CD4-positive, alpha-beta T cell treated with Interleukin-2 at 100 ng/mL for 4 hours (primary cell): Measurements from ENCODE around the gene NUBP1.
"Not testable (repeated sequence)": the region's sequence is repeated elsewhere in the genome, so short reads cannot be mapped to it uniquely, and the experiment has no call there.

Experiments used
- DNase-seq: peaks from one replicate; pipeline ENCODE4 v3.0.0-alpha.2; 2020; ENCODE audit warnings: low spot score

NUBP1 gene

DNA sequence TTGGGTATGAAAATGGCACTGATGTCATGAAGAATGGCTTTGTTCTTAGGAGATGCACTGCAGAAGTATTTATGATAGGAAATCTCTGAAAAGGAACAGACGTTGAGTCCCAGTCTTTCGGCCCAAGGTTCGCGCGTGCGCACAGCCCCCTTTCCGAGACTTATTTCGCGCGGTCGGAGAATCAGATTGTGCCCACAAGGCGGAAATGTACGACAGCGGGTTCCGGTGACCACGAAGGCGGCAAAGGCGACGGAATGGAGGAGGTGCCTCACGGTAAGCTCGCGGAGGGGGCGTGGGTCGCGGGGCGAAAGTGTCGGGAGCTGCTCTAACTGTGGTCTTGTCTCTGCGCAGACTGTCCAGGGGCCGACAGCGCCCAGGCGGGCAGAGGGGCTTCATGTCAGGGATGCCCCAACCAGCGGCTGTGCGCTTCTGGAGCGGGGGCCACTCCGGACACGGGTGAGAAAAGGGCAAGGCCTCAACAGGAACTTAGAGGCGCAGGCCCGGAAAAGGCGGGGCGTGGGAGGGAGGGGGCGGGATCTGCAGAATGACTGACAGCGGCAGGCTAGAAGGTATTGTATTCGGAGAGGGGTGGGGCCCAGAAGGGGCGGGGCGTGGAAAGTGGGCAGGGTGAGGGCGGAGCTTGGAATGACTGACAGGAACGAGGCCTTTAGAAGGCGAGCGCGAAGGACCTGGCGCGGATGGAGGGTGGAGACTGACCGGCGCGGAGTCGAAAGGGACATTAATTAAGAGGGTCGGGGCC is at the start of gene NUBP1:
Gene NUBP1, plus strand, starts transcription at position 233 of the 760 bp plus-strand sequence. Its CDS starts 22 bp downstream, at position 255.
- peak; percentile 99 for DNase-seq

DNA sequence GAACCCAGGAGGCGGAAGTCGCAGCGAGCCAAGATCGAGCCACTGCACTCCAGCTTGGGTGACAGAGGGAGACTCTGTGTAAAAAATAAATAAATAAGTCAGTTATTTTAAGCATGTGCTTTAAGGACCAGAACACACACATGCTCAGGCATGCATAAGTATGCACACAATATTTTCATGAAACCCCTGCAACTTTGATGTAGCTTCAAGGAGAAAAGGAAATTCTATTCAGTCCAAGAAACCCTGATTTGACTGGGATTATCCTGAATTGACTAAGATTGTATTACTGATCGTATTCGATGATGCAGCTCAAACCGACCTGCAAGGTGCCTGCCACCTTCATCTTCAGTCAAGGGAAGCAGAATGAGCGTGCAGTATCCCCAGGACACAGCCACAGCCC is 49.8 kb upstream of the NUBP1 start:
- no peak for DNase-seq

DNA sequence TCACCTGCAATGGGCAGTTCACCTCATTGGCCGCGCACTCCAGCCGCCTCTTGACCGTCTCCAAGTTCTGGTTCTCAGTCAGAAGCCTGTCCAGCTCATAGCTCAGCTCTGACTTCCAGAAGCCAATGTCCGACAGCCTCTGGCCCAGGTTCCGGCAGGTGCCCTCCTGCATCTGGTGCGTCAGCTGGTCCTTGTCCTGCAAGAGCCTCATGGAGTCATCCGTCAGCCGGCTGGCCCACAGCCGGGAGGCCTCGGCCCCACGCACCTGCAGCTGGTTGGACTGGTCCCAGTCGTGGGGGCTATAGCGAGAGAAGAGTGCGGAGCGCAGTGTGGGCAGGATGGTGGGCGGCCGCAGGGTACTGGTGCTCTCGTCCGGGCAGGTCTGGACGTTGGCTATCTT is 49.3 kb upstream of the NUBP1 start:
- no peak for DNase-seq

DNA sequence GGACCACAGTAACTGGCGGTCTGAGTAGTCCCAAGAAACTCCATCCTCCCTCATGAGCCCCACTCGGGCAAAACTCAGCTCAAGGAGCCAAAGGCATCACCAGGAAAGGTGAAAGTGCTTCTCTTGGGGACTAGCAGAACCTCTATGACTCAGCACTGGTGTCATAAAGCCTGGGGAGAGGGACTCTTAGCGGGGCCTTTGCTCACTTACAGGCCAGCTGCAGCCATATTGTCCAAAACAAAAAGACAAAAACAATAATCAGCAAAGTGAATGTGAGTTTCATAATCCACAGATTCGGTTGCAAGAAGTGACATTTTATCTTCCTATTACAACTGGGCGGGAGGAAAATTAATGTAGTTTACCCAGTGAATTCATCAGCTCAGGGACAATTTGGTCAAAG is 48.8 kb upstream of the NUBP1 start, which contains the start of gene TEKT5:
Gene TEKT5, minus strand, starts transcription at position 101 of the 400 bp plus-strand sequence. Its CDS starts 57 bp downstream, at position 44.
- DNase-seq = no peak

DNA sequence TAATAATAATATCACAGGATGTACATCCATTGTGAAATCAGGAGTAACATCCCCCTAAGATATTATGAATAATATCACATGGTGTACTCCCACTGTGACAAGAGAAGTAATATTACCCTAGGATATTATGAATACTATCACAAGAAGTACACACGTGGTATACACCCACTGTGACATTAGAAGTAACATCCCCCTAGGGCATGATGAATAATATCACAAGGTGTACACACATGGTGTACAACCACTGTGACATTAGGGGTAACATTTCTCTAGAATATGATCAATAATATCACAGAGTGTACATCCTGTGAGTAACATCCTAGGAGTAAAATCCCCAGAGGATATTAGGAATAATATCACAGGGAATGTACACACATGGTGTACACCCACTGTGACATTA is 43.9 kb upstream of the NUBP1 start:
- no peak for DNase-seq

DNA sequence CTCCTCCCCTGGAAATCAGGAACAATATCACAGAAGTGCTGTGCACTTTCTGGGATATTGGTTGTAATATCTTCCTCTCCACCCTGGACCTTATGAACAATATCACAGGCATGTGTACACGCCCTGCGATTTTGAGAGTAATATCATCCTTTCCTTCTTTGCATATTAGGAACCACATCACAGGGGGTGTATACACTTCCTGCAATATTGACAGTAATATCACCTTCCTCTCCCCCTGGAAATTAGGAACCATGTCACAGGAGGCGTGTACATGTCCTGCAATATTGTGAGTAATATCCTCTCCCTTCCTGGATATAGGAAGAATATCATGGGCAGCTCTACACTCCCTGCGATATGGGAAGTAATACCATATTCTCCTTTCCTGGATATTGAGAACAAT is 34.7 kb upstream of the NUBP1 start:
- no peak for DNase-seq

DNA sequence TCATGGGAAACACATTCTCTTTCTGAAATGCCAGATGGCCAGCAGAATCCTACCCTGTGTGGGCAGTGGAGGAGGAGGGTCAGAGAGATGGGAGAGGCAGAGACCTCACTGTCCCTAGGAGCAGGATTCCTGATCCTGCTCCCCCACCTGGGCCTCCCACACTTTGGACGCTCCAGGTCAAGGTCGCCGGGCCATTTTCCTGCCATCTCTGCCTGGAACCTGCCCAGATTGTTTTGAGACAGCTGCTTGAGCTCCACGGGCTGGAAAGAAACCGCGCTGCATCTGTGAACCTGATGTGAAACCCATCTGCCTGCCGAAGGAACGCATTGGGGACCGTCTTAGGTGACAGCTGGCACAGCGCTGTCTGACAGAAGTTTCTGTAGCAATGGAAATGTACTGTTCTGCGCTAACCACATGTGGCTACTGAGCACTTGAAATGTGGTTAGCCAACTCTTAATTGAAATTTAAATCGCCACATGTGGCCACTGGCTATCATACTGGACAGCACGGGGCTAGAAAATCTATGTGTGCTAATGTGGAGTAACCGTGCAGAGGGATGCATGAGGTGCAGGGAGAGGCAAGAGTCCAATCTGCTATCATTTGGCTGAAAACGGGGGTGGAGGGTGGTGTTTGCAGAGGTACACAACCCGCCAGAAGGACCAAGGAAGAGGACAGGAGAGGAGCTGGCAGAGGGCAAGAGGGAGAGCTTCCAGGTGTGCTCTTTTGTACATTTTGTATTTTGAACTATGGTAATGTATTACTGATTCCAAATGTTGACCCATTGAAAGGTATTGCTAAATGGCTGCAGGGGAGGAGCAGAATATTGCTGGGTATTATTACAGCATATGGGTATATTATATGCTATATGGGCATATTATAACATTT is 15.4 kb upstream of the NUBP1 start:
- DNase-seq = no peak

DNA sequence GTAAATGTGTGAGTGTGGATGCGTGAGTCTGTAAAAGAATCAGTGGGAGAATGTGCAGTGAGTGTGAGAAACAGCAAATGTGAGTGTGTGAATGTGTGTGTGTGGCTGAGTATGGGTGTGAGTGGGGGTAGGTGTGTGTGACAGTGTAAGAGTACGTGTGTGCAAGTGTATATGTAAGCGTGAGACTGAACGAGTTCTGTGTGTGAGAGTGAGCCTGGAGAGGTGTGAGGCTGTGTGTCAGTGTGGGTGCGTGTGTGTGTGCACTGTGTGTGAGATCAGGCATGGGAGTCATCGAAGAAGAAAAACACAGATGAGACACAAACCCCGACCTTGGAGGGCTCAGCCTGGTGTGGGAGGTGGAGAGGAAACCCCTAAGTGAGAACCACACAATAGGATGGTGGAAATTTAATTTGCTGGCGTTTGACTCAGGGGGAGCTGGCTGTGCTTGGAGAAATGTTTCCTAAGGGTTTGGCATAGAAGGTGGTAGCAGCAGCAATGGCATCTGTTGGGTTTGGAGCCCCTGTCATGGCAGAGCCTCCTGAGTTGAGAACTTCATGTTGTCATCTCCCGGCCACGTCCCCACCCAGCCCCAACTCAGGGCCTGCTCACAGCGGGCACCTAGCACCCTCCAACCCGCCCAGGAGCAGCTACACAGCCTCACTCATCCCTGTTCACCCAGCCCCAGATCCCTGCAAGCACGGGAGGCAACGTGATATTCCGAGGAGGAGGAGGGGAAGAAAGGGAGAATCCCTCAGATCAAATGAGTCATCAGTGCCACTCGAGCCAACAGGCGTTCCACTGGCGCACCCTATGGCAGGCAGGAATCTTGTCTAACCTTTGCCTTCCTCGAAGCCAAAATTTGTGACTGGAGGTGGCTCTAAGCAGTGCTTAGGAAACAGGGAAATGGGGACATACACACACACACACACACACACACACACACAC is 14.3 kb upstream of the NUBP1 start:
- no peak for DNase-seq

DNA sequence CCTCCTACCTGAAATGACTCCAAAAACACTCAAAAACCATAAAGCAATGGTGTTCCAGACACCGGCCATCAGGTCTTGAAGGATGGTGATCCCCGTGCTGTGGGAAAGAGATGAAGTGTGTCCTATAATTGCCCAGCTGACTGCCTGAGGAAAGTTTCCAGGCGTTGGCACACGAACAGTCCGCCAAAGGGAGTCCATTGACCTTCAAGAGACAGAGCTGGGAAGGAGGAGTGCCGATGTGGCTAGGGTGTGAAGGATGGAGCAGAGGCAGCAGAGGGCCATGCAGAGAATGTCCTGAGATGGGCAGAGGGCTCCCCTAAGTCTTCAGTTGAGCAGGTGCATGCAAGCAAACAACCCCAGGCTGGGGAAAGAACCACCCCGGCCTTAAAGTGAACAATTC is 11.9 kb upstream of the NUBP1 start:
- DNase-seq = no peak

DNA sequence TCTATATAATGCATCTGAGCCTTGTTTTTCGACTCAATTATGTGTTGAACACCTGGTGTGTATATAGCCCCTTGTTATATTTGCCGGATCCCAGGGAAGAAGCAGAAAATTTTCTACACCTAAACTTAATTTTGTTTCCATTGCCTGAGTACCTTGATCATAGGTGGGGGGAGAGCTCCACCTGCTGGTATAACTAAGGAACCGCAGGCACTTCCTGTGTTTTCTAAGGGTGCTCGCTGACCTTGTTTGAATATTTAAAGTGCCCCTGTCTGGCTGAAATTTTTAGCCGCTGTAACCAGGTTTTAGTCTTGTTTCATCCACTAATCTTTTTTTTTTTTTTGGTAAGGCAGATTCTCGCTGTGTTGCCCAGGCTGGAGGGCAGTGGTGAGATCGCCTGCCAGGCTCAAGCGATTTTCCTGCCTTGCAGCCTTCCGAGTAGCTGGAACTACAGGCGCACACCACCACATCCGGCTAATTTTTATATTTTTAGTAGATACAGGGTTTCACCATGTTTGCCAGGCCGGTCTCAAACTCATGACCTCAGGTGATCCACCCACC is 6.5 kb upstream of the NUBP1 start:
- peak; percentile 85 for DNase-seq

DNA sequence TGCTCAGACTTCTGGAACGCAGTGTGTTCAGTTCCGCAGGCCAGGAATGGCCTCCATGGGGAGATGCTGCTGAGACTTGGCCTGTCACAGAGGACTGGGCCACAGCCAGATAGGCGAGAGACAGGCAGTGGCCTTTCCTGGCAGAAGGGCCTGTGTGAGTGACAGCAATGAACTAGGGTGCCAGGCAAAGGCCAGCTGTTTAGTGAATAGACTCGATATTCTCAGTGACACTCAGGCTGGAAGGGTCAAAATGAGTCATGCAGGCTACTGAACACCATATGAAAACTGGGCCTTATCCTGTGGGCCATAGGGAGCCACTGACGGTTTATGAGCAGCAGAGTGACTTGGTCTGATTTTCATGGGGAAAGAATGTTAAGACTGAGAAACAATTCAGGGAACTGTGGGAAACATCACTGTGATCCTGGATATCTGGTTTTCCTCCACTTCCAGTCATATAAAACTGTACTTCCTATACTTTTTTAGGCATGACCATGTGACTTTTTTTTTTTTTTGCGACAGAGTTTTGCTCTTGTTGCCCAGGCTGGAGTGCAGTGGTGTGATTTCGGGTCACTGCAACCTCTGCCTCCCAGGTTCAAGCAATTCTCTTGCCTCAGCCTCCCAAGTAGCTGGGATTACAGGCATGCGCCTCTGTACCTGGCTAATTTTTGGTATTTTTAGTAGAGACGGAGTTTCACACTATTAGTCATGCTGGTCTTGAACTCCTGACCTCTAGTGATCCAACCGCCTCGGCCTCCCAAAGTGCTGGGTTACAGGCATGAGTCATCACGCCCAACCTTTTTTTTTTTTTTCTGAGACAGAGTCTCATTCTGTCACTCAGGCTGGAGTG is 5.2 kb upstream of the NUBP1 start:
- peak; percentile 62 for DNase-seq

DNA sequence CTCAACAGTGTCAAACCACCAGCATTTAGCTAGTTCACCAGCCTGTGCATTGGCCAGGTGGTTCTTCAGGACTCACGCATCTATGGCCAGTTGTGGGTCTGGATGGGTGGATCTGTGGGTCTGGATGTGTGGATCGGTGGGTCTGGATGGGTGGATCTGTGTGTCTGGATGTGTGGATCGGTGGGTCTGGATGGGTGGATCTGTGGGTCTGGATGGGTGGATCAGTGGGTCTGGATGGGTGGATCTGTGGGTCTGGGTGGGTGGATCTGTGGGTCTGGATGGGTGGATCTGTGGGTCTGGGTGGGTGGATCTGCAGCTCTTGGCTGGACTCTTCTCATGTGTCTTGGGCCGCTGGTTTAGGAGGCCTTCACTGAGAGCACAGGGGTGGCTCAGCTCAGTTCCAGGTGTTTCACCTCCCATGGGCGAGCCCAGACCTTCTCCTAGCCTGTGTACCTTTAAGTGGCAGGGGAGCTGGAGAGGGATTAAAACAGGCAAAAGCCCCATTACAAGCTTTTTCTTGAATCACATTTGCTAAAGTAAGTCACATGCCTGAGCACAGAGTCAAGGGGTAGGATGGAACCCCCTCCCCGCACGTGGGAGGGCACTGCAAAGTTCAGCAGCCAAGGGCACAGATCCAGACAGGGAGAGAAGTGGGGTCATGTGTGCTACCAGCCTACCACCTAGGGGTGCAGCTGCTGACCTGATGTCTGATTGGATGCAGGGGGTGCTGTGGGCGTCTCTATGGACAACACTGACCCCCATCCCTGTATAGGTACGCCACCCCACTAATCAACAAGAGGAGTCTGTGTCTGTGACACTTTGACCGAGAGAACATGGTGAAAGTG is 3.4 kb upstream of the NUBP1 start:
- DNase-seq = no peak

DNA sequence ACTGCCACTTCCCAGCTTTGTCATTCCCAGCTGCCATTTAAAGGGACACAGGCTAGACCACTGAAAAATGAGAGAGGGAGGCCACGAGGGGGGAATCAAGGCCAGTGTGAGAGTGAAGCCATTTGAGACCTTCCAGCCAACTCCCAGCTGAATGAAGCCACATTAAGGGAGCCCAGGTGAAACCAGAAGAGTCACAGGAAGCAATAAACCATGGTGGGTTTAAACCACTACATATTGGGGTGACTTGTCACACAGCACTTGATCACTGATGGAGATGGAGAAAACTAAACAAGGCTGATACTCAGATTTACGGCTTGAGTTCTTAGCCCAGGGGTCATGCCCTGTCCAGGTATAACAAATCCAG is 2.8 kb upstream of the NUBP1 start:
- no peak for DNase-seq

DNA sequence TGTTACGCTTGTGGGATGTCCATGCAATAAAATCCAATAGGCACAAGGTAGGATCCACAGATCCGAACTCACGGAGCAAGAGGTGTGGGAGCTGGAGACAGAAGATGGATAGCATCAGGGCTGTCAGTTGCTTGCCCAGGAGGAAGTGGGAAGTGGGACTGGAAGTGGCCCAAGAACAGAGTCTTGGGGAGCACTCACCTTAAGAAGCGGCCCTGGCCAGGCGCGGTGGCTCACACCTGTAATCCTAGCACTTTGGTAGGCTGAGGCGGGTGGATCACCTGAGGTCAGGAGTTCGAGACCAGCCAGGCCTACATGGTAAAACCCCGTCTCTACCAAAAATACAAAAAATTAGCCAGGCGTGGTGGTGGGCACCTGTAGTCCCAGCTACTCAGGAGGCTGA is 2.4 kb upstream of the NUBP1 start:
- DNase-seq = not testable (repeated sequence)

DNA sequence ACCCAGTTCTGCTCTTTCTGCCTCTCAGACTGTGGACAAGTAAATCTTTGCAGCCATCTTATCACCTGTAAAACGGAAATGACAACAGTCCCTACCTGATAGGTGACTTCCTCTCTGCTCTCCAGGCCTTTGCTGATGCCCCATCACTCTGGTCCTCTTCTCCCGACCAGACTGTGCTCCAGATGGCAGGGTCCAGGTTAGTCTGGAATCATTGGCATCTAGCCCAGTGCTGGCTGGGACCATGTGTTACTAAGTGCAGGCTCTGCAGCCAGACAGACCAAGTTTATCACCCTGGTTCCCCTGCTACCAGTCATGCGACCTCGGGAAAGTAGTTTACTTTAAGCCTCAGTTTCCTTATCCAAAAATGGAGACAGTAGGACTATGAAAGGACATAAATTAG is 1.8 kb upstream of the NUBP1 start:
- no peak for DNase-seq

DNA sequence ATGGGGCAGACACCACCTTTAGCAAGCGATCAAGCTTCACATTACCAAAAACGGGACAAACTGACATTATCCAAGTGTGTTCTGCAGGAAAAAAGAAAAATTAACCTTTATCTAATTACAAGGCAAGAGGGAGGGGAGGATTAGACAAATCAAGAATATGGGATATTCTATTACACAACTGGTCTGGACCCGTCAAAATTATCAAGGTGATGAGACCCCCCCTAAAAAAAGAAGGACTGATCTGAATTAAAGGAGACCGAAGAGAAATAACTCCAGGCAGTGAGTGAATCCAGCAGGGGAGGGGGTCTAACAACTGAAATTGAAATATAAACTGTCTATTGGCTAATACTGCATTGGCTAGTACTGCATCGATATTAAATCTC is 424 bp upstream of the NUBP1 start:
- DNase-seq = no peak

DNA sequence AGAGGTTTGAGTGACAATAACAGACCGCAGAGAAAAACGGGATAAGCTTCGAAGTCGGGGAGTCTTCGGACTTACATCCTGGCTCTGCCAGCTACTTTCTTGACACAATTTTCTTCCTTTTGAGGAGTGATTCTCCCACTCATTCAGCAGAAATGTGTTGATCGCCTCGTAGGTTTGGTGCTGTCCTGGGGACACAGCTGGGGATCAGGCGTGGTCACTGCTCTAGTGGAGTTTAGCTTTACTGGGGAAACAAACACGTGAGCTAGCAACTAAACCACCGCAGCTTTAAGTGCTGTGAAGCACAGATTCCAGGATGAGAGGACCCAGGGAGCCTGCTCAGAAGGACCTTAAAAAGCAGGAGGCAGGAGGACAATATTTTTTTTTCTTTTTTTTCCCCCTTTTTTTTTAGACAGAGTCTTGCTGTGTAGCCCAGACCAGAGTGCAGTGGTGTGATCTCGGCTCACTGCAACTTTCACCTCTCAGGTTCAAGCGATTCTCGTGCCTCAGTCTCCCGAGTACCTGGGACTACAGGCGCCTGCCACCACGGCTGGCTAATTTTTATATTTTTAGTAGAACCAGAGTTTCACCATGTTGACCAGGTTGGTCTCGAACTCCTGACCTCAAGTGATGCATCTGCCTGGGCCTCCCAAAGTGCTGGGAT is 858 bp downstream of the NUBP1 start:
- DNase-seq = no peak

DNA sequence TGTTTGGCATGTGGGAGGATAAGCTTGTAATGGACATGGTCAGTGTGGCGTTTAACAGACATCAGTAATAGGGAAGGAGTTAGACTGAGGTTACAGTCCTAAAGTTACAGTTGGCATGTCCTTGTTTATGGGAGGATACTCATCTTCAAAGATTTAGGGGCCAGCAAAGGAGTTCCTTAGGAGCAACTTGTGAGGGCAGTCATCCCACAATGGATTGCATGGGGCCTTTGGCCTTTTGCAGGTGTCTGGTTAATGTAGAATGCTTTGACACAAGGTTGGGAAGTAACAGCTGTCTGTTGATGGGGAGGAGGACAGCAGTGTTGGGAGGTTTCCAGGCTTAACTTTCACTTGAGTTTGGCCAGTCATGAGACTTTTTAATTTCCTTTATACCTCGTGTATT is 2.2 kb downstream of the NUBP1 start:
- no peak for DNase-seq

DNA sequence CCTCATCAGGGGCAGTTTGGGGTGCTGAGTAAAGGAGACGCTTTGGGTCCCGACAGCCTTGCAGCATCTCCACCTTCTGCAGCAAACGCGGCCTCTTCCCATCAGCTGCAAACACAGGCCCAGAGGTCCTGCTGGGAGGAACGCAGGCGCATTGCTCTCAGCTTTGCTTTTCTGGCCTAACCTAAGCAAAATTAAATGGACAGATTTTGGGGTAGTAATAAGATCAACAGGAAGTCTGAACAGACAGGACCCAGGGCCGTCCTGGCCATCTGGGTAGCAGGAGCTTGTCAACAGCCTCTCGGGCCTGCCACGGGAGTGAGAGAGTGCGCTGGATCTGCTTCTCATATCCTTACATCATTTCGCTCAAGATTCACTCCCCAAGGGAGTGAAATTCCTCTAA is 7.2 kb downstream of the NUBP1 start:
- DNase-seq = no peak
